ENCODE data around the gene HRCT1. TPM values are rescaled to one million over a fixed set of nuclear protein-coding genes. Genes with fewer than 3 reads are reported as not detected.

The HRCT1 gene
- total RNA-seq, 1 experiment from 2014 or later, result not detected

GRCh38 chr9:35954942-35955546 lies 49.0 kb downstream of the HRCT1 start:
- Histone ChIP-seq H4K5ac (ENCODE audit: insufficient read length, low read depth, low read length) (no peak overlapping the region), H4K91ac (ENCODE audit: insufficient read length, low read depth, low read length) (no peak overlapping the region), H3K9me3 (ENCODE audit: control insufficient read depth, low read depth, low read length) (no peaks in the 10 kb centered on the region), H3K79me1 (ENCODE audit: insufficient read depth, low read depth, low read length, poor library complexity, severe bottlenecking) (no peaks in the 10 kb centered on the region), H3K18ac (ENCODE audit: insufficient read length, low read depth, low read length) (no peak overlapping the region), H2BK12ac (ENCODE audit: insufficient read length, low read depth, low read length) (no peak overlapping the region), H3K4me2 (ENCODE audit: insufficient read depth, insufficient read length, low read length) (no peak overlapping the region), H3T11ph (ENCODE audit: low read length) (no peak overlapping the region), H2AK5ac (ENCODE audit: insufficient read length, low read length) (no peak overlapping the region), H4K20me1 (ENCODE audit: control insufficient read depth, insufficient read depth, insufficient read length) (no peaks in the 10 kb centered on the region), H2BK20ac (ENCODE audit: low read depth, low read length, poor library complexity, severe bottlenecking) (no peak overlapping the region), H3K56ac (ENCODE audit: insufficient read length, low read depth, low read length) (no peak overlapping the region), H3K9ac (ENCODE audit: extremely low read depth, insufficient read length, low read length) (no peak overlapping the region), H4K8ac (replicated peaks; ENCODE audit: insufficient read length, low read depth, low read length) (no peak overlapping the region), H3K23ac (ENCODE audit: insufficient read length, low read depth, low read length) (no peak overlapping the region), H2BK15ac (ENCODE audit: low read depth, low read length) (no peak overlapping the region), H3K4me1 (ENCODE audit: insufficient read depth, low read length) (no peaks in the 10 kb centered on the region), H3K14ac (ENCODE audit: insufficient read depth, low read length) (no peak overlapping the region), H2BK5ac (ENCODE audit: insufficient read length, low read length) (no peak overlapping the region), H3K27me3 (ENCODE audit: insufficient read depth, low read length) (no peaks in the 10 kb centered on the region; the same call in 1 of the 2 replicates), H2BK120ac (ENCODE audit: low read depth, low read length, poor library complexity, severe bottlenecking) (no peak overlapping the region), H2AFZ (ENCODE audit: low read length) (no peak overlapping the region), H3K27ac (ENCODE audit: insufficient read length, low read depth, low read length) (no peak overlapping the region), H3K23me2 (ENCODE audit: insufficient read length, low read depth, low read length, poor library complexity, severe bottlenecking) (no peaks in the 10 kb centered on the region), H3K4ac (ENCODE audit: low read depth, low read length) (no peak overlapping the region), H3K79me2 (ENCODE audit: insufficient read depth, low read length) (no peaks in the 10 kb centered on the region)
- H3K27ac Mint-ChIP-seq, result no peak overlapping the region
- H3K36me3 Mint-ChIP-seq (ENCODE audit: insufficient read depth in 1 of 3, low read depth in 3 of 3), result no peaks in the 10 kb centered on the region
- TF ChIP-seq CTCF (conservative IDR thresholded peaks at IDR 0.05), result peak; percentile 89
- no peaks in the 10 kb centered on the region for H3K4me1 Mint-ChIP-seq
- no peak overlapping the region for H3K4me3 Mint-ChIP-seq
- DNase-seq, result peak; percentile 62
- H3K27me3 Mint-ChIP-seq (ENCODE audit: low read depth), result peaks cover 39% of the 10 kb centered on the region
- H3K9me3 Mint-ChIP-seq, result no peaks in the 10 kb centered on the region; a peak in 1 of 5 replicates
- WGBS (ENCODE audit: extremely low coverage, insufficient read length, low lambda C conversion rate), result no CpG with 5 or more reads among the region's 6 CpGs

Data from H9 (cell line).